Muscle layer of duodenum (tissue), 2 donors: ENCODE measurements around the gene PCNX2.

Experiments
- H3K27ac ChIP-seq: one replicate; pipeline ENCODE4 v1.7.0; 2013; ENCODE audit warnings: mild to moderate bottlenecking, low read length
- H3K27me3 ChIP-seq: one replicate; pipeline ENCODE4 v1.7.0; 2013; ENCODE audit warnings: low read depth, mild to moderate bottlenecking, control low read depth, low read length
- H3K36me3 ChIP-seq, 2 donors: one replicate each; pipeline ENCODE4 v1.7.0; 2013; ENCODE audit warnings: low read length in 2 of 2, control low read depth in 1 of 2, mild to moderate bottlenecking in 1 of 2; ENCODE audit not compliant: insufficient read depth in 2 of 2, control insufficient read depth in 1 of 2
- H3K4me1 ChIP-seq, 2 donors: one replicate each; pipeline ENCODE4 v1.7.0; 2013; ENCODE audit warnings: low read length in 2 of 2, mild to moderate bottlenecking in 2 of 2, control low read depth in 1 of 2, moderate library complexity in 1 of 2; ENCODE audit not compliant: insufficient read depth in 2 of 2, control insufficient read depth in 1 of 2
- H3K4me3 ChIP-seq, 2 donors: one replicate each; pipeline ENCODE4 v1.7.0; 2013; ENCODE audit warnings: low read length in 2 of 2, low read depth in 1 of 2, mild to moderate bottlenecking in 1 of 2
- H3K9me3 ChIP-seq, 2 donors: one replicate each; pipeline ENCODE4 v1.7.0; 2013; ENCODE audit warnings: low read length in 2 of 2, control low read depth in 1 of 2, mild to moderate bottlenecking in 1 of 2; ENCODE audit not compliant: control insufficient read depth in 1 of 2
- donor health status: healthy.

PCNX2 gene

GRCh38 chr1:233315718-233316301 is 20.3 kb upstream of the PCNX2 start:
- Histone ChIP-seq H3K9me3 (no peaks in the 10 kb centered on the region), H3K36me3 (no peaks in the 10 kb centered on the region), H3K27me3 (no peaks in the 10 kb centered on the region), H3K4me3 (no peak overlapping the region), H3K27ac (no peak overlapping the region), H3K4me1 (no peaks in the 10 kb centered on the region)

DNA sequence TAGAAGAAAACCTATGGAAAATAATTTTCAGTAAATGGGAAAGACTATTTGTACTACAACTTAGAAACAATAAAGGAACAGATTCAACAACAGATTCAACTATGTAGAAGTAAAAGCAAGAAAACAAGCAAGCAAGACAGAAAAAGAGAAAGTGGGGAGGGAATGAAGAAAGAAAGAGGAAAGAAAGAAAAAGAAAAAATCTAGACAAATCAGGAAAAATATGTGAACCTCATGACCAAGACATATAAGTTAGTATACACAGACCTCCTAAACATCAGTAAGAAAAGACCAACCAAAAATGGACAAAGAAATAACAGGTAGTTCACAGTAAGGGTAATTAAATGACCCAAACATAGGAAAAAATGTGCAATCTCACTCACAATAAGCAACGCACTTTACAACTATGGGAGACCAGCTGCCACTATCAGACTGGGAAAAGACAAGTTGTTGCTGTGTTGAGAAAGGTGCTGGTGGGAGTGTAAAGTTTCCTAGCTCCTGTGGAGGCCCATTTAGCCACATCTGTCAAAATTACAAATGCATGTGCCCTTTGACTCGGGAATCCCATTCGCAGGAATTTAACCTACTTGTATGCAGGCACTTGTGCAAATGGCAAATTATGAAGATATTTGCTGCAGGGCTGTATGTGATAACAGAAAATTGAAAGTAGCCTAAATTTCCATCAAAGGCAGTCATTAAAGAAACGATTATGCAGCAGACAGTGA is 18.1 kb upstream of the PCNX2 start:
- Histone ChIP-seq H3K4me1 (no peaks in the 10 kb centered on the region), H3K36me3 (no peaks in the 10 kb centered on the region), H3K27me3 (no peaks in the 10 kb centered on the region), H3K4me3 (no peak overlapping the region), H3K27ac (no peak overlapping the region), H3K9me3 (no peaks in the 10 kb centered on the region)

DNA sequence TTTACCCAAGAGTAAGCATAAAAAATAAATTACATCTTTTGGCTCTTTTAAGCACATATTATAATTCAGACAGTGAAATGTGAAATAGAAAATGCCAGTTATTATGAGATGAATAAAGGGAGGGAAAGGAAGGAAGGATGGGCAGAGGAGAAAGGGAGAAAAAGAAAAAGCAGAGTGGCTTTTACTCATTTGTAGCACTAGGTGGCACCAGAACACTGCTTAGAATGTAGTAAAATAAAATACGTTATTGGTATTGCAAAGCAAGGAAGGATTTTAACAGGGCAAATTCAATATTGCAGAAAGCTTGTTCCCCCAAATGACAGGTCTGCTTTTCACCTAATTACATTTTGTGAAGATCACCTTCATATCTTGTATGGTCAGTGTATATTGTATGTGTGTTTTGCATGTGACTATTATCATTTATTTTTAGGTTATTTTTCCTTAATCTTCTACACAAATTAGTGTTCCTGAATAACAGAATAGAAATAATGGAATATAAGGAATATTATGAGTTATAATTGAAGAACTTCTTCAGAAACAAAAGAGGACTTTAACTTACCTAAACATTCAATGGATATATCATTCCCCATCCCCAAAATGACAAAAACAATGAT is 9.1 kb upstream of the PCNX2 start:
- Histone ChIP-seq H3K4me3 (no peak overlapping the region), H3K27ac (no peak overlapping the region), H3K9me3 (no peaks in the 10 kb centered on the region), H3K27me3 (no peaks in the 10 kb centered on the region), H3K4me1 (no peaks in the 10 kb centered on the region), H3K36me3 (no peaks in the 10 kb centered on the region)

DNA sequence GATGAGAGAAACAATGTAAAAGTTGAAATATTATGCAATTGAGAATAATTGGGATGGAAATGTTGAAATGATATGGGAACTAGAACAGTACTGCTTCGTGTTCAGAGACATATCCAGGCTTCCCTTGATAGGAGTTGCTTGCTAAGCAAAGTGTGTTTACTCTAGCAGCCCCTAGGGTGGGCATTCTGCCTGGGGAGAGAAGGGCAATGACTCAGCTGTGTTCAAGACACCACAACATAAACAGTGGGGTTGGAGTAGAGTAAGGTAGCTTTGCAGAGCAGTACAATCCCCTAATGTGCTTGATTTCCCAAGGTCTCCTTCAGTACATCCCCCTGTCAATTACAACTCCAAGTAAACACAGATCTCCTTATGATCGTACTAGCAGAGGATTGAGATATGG is 4.8 kb upstream of the PCNX2 start:
- Histone ChIP-seq H3K4me3 (no peak overlapping the region), H3K9me3 (no peaks in the 10 kb centered on the region), H3K27me3 (no peaks in the 10 kb centered on the region), H3K36me3 (no peaks in the 10 kb centered on the region), H3K27ac (no peak overlapping the region), H3K4me1 (peaks cover 0 to 5% of the 10 kb centered on the region in 2 donors)

DNA sequence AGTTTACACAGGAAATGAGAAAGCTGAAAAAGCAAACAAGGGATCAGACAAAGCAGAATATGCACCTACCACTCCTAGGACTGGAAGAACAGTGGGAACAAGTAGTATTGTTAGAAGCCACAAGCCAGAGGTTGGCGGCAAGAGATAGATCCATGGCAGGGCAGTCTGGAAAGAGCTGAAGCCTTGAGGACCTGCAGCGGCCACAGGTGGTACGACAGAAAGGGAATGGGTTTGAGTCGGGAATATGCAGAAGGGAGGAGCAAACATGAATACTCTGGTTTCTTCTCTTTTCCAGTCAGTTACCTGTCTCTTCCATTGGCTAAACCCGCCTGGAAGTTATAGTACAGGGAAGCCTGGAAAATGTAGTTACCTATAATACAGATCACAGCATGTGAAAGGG is 3.9 kb upstream of the PCNX2 start:
- Histone ChIP-seq H3K36me3 (no peaks in the 10 kb centered on the region), H3K27me3 (no peaks in the 10 kb centered on the region), H3K4me1 (peaks cover 0 to 11% of the 10 kb centered on the region in 2 donors), H3K27ac (no peak overlapping the region), H3K4me3 (no peak overlapping the region), H3K9me3 (no peaks in the 10 kb centered on the region)

DNA sequence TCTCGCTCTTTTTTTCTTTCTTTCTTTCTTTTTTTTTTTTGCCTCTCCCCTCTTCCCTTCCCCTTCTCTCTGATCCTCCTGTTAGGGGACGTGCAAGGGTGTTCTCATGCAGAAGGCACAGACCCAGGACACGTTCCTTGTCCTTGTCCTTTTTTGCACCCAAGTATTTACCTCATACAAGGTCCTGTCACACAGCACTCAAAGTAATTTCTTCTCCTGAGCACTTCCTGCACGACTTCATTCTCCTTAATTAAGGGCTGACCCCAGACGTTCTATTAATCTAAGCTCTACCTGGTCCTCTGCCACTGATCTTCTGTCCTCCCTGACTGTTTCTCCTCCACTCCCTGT is 424 bp upstream of the PCNX2 start:
- H3K27ac ChIP-seq, result no peak overlapping the region
- H3K9me3 ChIP-seq, result no peaks in the 10 kb centered on the region
- no peaks in the 10 kb centered on the region for H3K36me3 ChIP-seq
- H3K27me3 ChIP-seq, result no peaks in the 10 kb centered on the region
- peak overlapping the region; percentile 60 to 68 for H3K4me3 ChIP-seq
- H3K4me1 ChIP-seq, result peaks cover 0 to 11% of the 10 kb centered on the region in 2 donors

- Histone ChIP-seq H3K4me1 (peaks cover 0 to 11% of the 10 kb centered on the region in 2 donors), H3K36me3 (no peaks in the 10 kb centered on the region), H3K9me3 (no peaks in the 10 kb centered on the region), H3K4me3 (peak overlapping the region; percentile 60 to 68), H3K27me3 (no peaks in the 10 kb centered on the region), H3K27ac (no peak overlapping the region)
Observed at GRCh38 chr1:233294913-233295236, 650 bp downstream of the PCNX2 start.

DNA sequence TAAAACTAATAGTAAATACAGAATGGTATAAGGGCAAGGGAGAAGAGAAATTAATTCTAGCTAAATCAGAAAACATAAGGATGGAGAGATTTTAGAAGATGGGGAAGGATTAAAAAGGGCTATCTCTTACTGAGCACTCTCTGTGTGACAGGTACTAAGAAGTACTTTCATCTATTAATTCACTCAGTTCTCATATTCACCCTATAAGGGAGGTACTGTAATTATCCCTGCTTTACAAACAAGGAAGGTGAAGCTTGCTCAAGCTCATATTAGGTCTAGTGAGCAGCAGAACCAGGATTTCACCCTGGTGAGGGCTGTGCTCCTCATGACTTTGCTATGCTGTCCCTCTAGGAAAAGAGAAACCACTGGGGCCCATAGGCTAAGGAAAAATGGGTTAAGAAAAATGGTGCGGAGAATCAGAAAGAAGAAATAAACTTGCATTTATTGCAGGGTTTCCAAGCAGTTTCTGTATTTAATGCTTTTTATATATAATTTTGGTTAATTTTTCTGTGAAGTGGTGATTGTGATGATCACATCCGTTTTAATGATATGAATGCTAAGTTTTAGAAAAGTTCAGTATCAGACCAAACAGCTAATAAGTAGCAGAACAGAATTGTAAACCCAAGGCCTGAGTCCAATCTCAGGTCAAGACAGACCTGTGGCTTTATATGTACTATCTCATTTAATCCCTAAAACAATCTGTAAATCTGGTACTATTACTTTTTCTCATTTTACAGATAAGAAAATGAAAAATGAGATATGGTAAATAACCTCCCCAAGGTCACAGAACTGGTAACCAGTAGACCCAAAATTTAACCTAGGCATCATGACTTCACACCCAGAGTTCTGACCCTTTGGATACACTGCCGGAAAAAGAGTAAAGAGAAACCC is 1.7 kb downstream of the PCNX2 start:
- Histone ChIP-seq H3K4me3 (no peak overlapping the region), H3K36me3 (no peaks in the 10 kb centered on the region), H3K4me1 (peaks cover 0 to 11% of the 10 kb centered on the region in 2 donors), H3K27me3 (no peaks in the 10 kb centered on the region), H3K9me3 (no peaks in the 10 kb centered on the region), H3K27ac (no peak overlapping the region)

DNA sequence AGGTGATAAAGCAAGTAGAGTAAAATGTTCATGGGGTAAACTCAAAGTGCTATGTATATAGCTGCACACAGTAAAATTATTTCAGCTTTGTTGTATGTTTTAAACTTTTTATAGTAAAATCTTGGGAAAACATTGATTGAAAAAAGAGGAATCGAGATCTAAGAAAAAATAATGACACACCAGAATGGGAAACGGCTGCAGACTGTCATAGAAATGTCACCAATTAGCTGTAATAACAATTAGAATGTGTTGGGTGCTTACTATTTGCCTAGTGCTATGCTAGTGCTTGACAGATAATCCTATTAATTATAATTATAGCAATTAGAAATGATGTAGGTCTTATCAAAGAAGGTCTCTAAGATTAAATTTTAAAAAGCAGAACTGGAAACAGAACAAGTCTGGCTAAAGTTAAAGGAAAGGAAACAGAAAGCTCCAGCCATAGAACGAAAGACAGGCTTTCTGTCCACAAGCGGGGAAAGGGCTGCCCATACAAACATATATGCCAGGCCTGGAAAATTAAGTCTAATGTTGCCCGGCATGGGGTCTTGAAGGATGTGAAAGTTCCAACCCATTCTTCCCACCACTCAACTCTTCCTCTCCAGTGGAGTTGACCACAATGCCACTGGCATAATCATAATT is 5.0 kb downstream of the PCNX2 start:
- Histone ChIP-seq H3K36me3 (no peaks in the 10 kb centered on the region), H3K27ac (no peak overlapping the region), H3K9me3 (no peaks in the 10 kb centered on the region), H3K4me1 (peaks cover 0 to 8% of the 10 kb centered on the region in 2 donors), H3K27me3 (no peaks in the 10 kb centered on the region), H3K4me3 (no peak overlapping the region)

GRCh38 chr1:233289676-233290075 is 5.8 kb downstream of the PCNX2 start:
- no peak overlapping the region for H3K27ac ChIP-seq
- no peaks in the 10 kb centered on the region for H3K9me3 ChIP-seq
- no peaks in the 10 kb centered on the region for H3K4me1 ChIP-seq
- H3K36me3 ChIP-seq, result no peaks in the 10 kb centered on the region
- no peak overlapping the region for H3K4me3 ChIP-seq
- no peaks in the 10 kb centered on the region for H3K27me3 ChIP-seq

DNA sequence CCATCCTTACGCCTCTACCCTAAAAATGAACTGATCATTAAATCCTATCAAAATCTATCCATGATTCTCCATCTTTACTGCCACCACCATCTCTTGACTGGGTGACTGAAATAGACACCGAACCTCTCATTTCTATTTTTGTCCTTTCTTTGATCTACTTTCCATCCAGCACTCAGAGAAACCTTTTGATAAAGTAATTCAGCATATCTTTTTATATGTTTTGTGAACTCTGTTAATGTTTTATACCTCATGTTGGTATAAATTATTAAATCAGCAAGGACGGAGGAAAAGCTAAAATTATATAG is 13.0 kb downstream of the PCNX2 start:
- Histone ChIP-seq H3K4me3 (no peak overlapping the region), H3K9me3 (no peaks in the 10 kb centered on the region), H3K27ac (no peak overlapping the region), H3K27me3 (no peaks in the 10 kb centered on the region), H3K4me1 (no peaks in the 10 kb centered on the region), H3K36me3 (no peaks in the 10 kb centered on the region)
